Measurements from ENCODE around the gene MLLT1. TPM values are rescaled to one million over a fixed set of nuclear protein-coding genes. Genes with fewer than 3 reads are reported as not detected.

Gene MLLT1
- total RNA-seq, 4 donors from 2014 or later = 13.9 to 37.7 (median 24.4) TPM

DNA sequence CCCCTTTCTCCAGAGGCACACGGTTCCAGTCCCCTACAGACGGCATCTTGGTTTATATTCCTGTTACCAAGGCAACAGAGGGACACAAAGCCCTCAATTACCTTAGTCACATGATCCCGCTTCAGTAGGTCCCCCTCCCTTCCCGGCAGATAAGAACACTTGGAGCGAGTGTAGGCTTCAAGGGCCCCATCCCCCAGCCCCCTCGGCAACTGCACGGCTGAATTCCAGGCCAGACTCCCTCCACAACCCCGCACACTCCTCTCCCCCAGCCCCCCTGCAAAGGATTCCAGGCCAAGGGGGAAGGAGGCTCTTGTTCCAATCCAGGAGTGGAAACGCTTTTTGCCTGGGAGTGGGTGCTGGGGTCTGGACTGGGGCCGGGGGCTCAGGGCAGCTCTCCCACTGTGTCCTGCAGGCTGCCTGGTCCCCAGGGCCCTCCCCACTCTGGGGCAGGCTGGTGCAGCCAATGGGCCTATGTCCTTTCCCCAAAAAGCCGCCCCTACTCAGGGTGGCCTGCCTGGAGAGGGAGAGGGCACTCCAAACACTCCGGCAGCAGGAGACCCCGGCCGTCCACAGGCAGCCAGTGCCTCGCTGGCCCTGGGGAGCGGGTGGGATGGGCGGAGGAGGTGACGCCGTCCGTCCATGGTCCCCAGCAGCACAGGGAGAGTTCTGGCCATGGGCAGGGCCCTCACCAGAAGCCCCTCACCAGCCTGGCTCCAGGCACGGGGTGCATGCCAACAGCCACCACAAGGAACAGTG, 62.6 kb downstream of the MLLT1 start:
- no peak for TF ChIP-seq CTCF (IDR thresholded peaks at IDR 0.05 in 4 of 5, conservative IDR thresholded peaks at IDR 0.05 in 1 of 5)
- no peak for TF ChIP-seq POLR2A (IDR thresholded peaks at IDR 0.05)
- ATAC-seq (no peak), DNase-seq (no peak)
- Histone ChIP-seq H3K4me3 (no peak overlapping the region), H3K36me3 (peaks cover 0 to 23% of the 10 kb centered on the region in 2 donors), H3K4me1 (peaks cover 31 to 39% of the 10 kb centered on the region in 2 donors), H3K9me3 (no peaks in the 10 kb centered on the region), H3K27ac (no peak overlapping the region), H3K27me3 (no peaks in the 10 kb centered on the region)
- intact Hi-C loops (cut with DNase I; ENCODE audit: low total_unique reads) (loop anchor here (10.0 kb wide), 1 partner anchor 208 kb away; the partner anchor contains the start of gene KHSRP), in situ Hi-C loops (cut with MboI; ENCODE audit: low sequenced_read_pairs in 4 of 4) (loop anchor here in 1 of 4 donors (5.0 kb wide), 1 partner anchor 80 kb away; no protein-coding TSS in a partner anchor)

DNA sequence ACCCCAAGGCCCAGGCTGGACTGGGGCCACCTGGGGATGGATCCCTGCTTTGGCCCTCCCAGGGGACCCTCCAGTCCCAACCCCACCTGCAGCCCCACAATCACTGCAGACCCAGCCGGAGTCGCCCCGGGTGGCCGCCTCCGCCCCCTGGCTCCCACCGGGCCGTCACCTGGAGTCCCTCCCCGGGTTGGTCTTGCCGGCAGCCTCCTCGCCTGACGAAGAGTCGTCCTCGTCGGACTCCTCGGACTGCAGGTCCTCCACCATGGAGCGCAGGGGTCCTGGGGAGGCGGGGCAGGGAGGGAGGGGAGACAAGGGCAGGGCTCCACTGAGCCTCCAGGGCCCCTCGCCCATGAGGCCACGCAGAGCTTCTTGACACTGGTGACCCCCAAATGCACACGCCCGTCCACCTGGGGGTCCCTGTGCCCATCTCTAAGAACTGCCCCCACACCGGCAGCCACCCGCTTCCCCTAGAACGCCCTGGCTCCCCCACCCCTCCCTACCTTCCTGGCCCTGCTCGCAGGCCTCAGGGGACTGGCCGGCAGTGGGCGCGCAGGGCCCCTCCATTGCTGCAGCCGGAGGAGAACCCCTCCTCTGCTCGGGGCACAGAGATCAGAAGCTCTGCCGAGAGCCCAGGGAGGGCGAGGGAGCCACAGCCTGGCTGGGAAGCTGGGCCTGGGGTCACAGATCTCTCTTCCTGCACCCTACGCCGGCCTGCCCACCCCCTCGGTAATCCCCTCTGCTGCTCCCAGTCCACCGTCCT, 63.4 kb downstream of the MLLT1 start:
- DNase-seq (no peak), ATAC-seq (no peak)
- TF ChIP-seq CTCF (IDR thresholded peaks at IDR 0.05 in 4 of 5, conservative IDR thresholded peaks at IDR 0.05 in 1 of 5) = no peak
- H3K4me1 ChIP-seq = peaks cover 28 to 32% of the 10 kb centered on the region in 2 donors
- no peaks in the 10 kb centered on the region for H3K27me3 ChIP-seq
- in situ Hi-C loops (cut with MboI; ENCODE audit: low sequenced_read_pairs in 4 of 4) (loop anchor here in 1 of 4 donors (5.0 kb wide), 1 partner anchor 81 kb away; no protein-coding TSS in a partner anchor), intact Hi-C loops (cut with DNase I; ENCODE audit: low total_unique reads) (loop anchor here (10.0 kb wide), 1 partner anchor 208 kb away; the partner anchor contains the start of gene KHSRP)
- no peaks in the 10 kb centered on the region for H3K9me3 ChIP-seq
- peaks cover 0 to 24% of the 10 kb centered on the region in 2 donors for H3K36me3 ChIP-seq
- H3K4me3 ChIP-seq = no peak overlapping the region
- no peak overlapping the region for H3K27ac ChIP-seq

DNA sequence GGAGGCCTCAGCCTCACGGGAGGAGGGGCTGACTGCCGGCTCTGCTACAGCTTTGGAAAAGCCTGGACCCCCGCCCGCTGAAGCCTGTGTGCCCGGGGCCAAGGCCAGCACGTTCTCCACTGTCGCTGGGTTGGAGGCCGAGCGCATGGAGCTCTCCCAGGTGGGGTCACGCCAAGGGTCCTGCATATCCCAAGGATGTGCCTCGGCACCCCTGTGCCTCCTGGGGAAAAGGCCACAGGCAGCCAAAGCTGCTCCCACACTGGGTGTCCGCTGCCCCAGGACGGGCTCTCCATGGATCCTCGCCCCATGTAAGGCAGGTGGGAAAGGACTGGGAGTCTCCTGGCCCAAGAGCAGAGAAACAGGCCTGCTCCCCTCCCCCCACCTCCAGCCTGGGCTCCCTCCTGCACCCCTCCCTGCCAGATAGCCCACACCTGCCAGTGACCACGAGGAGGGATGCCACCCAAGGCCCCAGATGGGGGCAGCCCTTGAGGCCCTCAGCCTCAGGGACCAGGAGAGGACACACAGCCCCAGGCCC, 64.0 kb downstream of the MLLT1 start:
- H3K27ac ChIP-seq = no peak overlapping the region
- peaks cover 0 to 24% of the 10 kb centered on the region in 2 donors for H3K36me3 ChIP-seq
- no peaks in the 10 kb centered on the region for H3K27me3 ChIP-seq
- intact Hi-C loops (cut with DNase I; ENCODE audit: low total_unique reads) = loop anchor here (10.0 kb wide), 1 partner anchor 209 kb away; the partner anchor contains the start of gene KHSRP
- TF ChIP-seq CTCF (IDR thresholded peaks at IDR 0.05 in 4 of 5, conservative IDR thresholded peaks at IDR 0.05 in 1 of 5) (no peak), POLR2A (IDR thresholded peaks at IDR 0.05) (no peak)
- ATAC-seq = no peak
- no peak for DNase-seq
- peaks cover 22 to 26% of the 10 kb centered on the region in 2 donors for H3K4me1 ChIP-seq
- no peaks in the 10 kb centered on the region for H3K9me3 ChIP-seq
- in situ Hi-C loops (cut with MboI; ENCODE audit: low sequenced_read_pairs in 4 of 4) = loop anchor here in 1 of 4 donors (5.0 kb wide), 1 partner anchor 82 kb away; no protein-coding TSS in a partner anchor
- no peak overlapping the region for H3K4me3 ChIP-seq

DNA sequence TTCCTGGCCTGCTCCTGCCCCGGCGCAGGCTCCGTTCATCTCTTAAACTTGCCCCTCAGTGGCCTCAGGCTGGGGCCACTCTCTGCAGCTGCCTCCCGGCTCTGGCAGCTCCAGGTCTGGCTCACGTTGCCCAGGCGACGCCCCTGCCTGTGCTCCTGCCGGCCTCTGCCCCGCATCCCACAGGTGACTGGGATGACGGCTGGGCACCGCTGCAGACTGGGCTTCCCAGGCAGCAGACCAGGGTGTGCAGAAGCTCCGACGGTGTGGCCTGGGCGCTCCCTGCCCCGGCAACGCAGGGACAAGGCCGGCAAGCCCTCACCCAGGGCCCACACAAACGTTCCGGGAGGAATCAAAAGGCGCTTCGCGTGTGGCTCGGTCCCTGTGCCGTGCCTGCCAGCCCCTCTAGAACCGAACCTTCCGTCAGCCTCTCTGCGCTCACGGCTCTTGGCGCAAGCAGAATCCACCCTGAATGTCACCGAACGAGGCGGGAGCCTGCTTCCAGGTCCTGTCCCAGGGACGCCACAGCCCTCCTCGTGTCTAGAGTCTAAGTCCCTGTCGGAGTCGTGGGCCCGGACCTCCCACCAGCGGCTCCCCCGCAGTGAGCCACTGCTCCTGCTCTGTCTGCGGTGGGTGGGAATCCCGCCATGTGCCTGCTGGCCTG, 64.8 kb downstream of the MLLT1 start:
- no peak overlapping the region for H3K27ac ChIP-seq
- intact Hi-C loops (cut with DNase I; ENCODE audit: low total_unique reads) = loop anchor here (10.0 kb wide), 1 partner anchor 210 kb away; the partner anchor contains the start of gene KHSRP

More for the DNA sequence above, 64.8 kb downstream of the MLLT1 start:
- TF ChIP-seq CTCF (IDR thresholded peaks at IDR 0.05 in 4 of 5, conservative IDR thresholded peaks at IDR 0.05 in 1 of 5) (no peak), POLR2A (IDR thresholded peaks at IDR 0.05) (no peak)
- no peaks in the 10 kb centered on the region for H3K27me3 ChIP-seq
- H3K4me3 ChIP-seq = no peak overlapping the region
- H3K4me1 ChIP-seq = peaks cover 15 to 19% of the 10 kb centered on the region in 2 donors
- peaks cover 0 to 24% of the 10 kb centered on the region in 2 donors for H3K36me3 ChIP-seq
- ATAC-seq (no peak), DNase-seq (no peak)
- no peaks in the 10 kb centered on the region for H3K9me3 ChIP-seq
- in situ Hi-C loops (cut with MboI; ENCODE audit: low sequenced_read_pairs in 4 of 4) = loop anchor here in 1 of 4 donors (5.0 kb wide), 1 partner anchor 82 kb away; no protein-coding TSS in a partner anchor

Measured in gastrocnemius medialis (tissue), 4 donors.